Astrocyte of the spinal cord (primary cell): ENCODE data around the gene TEX26.

Source experiments
- DNase-seq: peaks from one replicate; pipeline ENCODE4 v3.0.0; 2011; ENCODE audit warnings: low read depth, low spot score
- H3K4me3 ChIP-seq: 2 replicates; pipeline ENCODE4 v1.5.1; 2011; ENCODE audit warnings: low read depth, mild to moderate bottlenecking, low read length, moderate library complexity
- in situ Hi-C: cut with HindIII; loops from 2 replicates; pipeline ENCODE4 v1.10.0; 2017; ENCODE audit warnings: low sequenced_read_pairs
- TF ChIP-seq, protein P1 (sequence below): IDR thresholded peaks from 2 replicates; pipeline ENCODE4 v1.5.1; 2012; ENCODE audit warnings: low read depth, mild to moderate bottlenecking, low read length, inconsistent platforms

The TEX26 gene

DNA sequence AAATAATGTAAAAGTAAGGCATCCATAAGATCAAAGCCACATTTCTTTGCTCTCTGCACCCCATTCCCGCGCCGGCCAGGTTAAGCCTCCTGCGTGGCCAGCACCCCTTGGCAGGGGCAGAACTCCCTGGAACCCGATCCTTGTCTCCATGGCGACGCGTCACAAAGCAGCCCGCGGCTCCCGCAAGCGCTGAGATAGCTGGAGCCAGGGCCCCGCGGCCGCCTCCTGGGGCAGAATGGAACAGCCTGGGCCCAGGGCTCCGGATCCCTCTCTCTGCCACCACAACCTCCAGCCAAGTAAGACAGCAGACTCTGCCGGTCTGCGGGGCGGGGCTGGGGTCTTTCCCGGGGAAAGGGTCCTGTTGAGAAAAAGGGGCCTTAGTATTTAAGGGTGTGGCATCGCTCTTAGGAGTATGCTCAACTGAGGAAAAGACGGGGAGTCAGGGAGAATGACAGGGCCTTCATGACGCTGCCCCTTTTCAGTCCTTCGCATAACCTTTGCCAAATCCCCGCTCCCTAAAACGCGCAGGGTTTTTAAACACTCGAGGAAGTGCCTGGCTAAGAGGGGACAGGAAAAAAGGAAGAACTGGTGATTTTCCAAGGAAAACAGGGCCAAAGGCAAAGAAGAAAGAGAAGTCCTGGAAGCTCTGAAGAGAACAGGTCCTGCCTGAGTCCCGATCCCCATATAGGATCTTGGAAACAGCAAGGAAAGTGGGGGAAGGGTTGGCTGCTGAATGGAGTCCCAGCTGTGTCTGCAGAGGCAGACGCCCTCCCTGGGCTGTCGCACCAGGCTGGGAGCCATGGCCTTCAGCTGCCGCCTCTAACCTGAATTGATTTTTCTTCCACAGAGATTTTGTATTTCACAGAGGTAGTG lies at the start of gene TEX26:
TSS of gene TEX26 (plus strand) at position 176 of the 873 bp plus-strand sequence. CDS start at position 236, 60 bp downstream.
- DNase-seq = peak; percentile 38
- in situ Hi-C loops = no loop called here
- H3K4me3 ChIP-seq = no peak within 1 kb of the TSS
- TF ChIP-seq, protein P1, sequence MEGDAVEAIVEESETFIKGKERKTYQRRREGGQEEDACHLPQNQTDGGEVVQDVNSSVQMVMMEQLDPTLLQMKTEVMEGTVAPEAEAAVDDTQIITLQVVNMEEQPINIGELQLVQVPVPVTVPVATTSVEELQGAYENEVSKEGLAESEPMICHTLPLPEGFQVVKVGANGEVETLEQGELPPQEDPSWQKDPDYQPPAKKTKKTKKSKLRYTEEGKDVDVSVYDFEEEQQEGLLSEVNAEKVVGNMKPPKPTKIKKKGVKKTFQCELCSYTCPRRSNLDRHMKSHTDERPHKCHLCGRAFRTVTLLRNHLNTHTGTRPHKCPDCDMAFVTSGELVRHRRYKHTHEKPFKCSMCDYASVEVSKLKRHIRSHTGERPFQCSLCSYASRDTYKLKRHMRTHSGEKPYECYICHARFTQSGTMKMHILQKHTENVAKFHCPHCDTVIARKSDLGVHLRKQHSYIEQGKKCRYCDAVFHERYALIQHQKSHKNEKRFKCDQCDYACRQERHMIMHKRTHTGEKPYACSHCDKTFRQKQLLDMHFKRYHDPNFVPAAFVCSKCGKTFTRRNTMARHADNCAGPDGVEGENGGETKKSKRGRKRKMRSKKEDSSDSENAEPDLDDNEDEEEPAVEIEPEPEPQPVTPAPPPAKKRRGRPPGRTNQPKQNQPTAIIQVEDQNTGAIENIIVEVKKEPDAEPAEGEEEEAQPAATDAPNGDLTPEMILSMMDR = peak; percentile 25

DNA sequence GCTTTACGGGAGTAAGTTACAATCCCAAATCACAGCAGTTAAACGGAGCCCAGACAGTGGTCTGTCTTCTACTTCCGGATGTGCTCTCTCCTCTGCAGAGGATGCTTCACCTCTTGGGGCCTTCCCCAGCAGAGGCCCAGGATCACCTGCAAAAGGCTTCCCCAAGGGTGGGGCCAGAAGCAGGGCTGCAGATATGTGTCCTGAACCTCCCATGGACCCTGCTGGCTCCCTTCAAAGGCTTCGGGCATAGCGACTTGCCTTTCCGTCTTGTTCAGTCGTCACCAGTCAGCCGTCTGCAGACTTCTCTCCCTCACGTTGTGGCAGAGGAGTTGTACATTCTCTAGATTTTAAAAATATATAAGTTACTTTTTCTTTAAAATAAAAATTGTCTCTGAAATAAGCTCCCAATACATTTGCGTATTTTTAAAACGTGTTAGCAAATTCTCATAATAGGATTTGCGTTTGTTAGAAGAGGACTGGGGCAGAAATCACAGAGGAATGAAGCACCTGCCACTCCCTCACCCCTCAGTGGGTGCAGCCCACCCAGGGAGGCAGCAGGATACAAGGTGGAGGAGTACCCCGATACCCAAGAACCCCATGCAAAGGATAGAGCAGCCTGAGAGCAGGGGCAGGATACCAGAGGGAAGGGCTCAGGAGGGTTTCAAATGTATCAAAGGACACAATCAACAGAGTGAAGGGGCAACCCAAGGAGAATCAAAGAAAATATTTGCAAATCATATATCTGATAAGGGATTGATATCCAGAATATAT lies 49.3 kb upstream of the TEX26 start:
- H3K4me3 ChIP-seq = no peak overlapping the region
- in situ Hi-C loops = no loop called here
- DNase-seq = no peak
- TF ChIP-seq, protein P1 = no peak

DNA sequence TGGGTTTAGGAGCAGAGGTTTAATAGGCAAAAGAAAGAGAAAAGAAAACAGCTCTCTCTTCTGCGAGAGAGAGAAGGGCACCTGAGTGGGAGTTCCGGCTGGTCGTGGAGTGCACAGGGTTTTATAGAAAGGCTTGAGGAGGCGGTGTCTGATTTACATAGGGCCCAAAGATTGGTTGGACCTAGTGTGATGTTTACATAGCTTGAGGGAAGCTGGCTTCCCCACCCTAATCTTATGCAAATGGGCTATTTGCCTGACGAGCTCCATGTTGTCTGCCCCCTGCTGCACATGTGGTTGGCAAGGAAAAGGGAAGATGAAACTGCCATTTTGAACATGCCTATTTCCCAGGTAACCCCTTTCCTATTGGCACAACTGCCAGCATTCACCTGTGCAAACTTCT lies 47.9 kb upstream of the TEX26 start:
- H3K4me3 ChIP-seq = no peak overlapping the region
- in situ Hi-C loops = no loop called here
- DNase-seq = no peak
- TF ChIP-seq, protein P1 = no peak

DNA sequence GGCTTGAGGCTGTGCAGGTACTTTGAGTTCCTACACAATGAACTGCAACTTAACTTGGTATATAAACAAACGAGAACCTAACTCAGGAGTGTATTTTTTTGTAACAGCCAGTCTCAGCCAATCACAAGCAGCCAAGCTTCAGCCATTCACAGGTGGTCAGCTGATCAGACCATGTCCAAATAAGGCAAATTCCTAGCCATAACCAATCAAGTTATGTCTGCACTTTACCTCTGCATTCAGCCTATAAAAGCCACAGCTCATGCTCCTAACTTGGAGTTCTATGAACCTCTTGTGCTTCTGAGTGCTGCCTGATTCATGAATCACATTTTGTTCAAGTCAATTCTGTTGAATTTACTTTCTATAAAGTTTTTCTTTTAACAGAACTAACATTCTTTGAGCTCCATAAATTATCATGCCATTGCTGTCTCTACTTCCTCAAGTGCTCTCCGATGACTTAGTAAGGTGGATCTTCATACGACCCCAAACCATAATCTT lies 43.2 kb upstream of the TEX26 start:
- no peak for DNase-seq
- TF ChIP-seq, protein P1 = no peak
- in situ Hi-C loops = no loop called here

DNA sequence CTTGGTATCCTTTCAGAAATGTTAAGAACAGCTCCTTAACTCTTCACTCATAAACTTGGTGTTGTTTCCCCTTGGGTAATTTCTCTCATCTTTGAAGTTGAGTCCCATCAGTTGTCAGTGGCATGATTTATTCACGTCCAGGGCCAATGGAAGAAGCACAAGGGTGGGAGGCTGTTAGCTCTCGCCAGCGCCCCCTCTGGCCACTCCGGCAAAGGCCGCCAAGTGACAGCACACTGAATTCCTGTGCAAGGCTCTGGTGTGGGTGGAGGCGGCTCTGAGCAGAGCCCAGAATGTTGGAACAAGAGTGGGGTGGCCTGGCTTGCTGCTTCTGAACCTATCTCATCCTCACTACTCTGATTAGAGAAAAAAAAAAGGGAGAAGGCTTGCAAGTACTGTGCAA lies 39.5 kb upstream of the TEX26 start:
- DNase-seq = no peak
- H3K4me3 ChIP-seq = no peak overlapping the region
- TF ChIP-seq, protein P1 = peak; percentile 63
- in situ Hi-C loops = no loop called here

More for the DNA sequence above, 43.2 kb upstream of the TEX26 start:
- no peak overlapping the region for H3K4me3 ChIP-seq

DNA sequence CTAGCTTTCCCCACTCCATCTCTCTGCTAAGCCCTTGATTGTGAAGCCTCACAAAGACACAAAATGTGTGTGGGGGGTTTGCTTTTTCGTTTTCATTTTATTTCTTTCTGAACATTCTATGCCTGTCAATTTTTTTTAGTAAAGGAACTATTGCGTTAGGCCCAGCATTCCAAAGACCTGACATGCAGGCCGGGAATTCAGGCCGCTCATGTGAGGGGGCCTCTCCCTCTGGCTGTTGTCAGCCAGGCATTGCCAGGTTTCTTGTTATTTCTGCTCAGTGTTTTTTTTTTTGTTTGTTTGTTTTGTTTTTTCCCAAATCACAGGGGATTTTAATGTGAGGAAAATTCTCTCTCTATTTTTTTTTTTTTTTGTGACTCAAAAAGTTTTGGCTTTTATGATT lies 36.7 kb upstream of the TEX26 start:
- no peak overlapping the region for H3K4me3 ChIP-seq
- TF ChIP-seq, protein P1 = no peak
- in situ Hi-C loops = no loop called here
- peak; percentile 87 for DNase-seq
